HUES64 (cell line): ENCODE data around the gene SPDYE2. TPM values are rescaled to one million over a fixed set of nuclear protein-coding genes. Genes with fewer than 3 reads are reported as not detected.
"Not testable (repeated sequence)": the region's sequence is repeated elsewhere in the genome, so short reads cannot be mapped to it uniquely, and the experiment has no call there.

Experiments used
- H3K27ac ChIP-seq: 2 replicates; pipeline ENCODE4 v1.7.0; 2013; ENCODE audit warnings: low read depth, low read length, inconsistent platforms
- H3K27me3 ChIP-seq: 2 replicates; pipeline ENCODE4 v1.6.1; 2013; ENCODE audit warnings: mild to moderate bottlenecking, low read length; ENCODE audit not compliant: insufficient read depth
- H3K36me3 ChIP-seq: 2 replicates; pipeline ENCODE4 v1.6.1; 2013; ENCODE audit warnings: mild to moderate bottlenecking, low read length; ENCODE audit not compliant: insufficient read depth
- H3K4me1 ChIP-seq: 2 replicates; pipeline ENCODE4 v1.6.1; 2013; ENCODE audit warnings: mild to moderate bottlenecking, low read length, moderate library complexity; ENCODE audit not compliant: insufficient read depth
- H3K4me3 ChIP-seq: 2 replicates; pipeline ENCODE4 v1.5.1; 2013; ENCODE audit warnings: mild to moderate bottlenecking, low read length, moderate library complexity
- H3K9ac ChIP-seq: 2 replicates; pipeline ENCODE4 v1.6.1; 2013; ENCODE audit warnings: mild to moderate bottlenecking, low read depth, low read length
- H3K9me3 ChIP-seq: 2 replicates; pipeline ENCODE4 v1.6.1; 2013; ENCODE audit warnings: low read depth, low read length; ENCODE audit not compliant: insufficient read depth
- WGBS: fragments of 150-250, 120-280 bp; methylation state at CpG from one replicate; pipeline ENCODE4 v1.1.7; 2013; ENCODE audit warnings: missing lambda C conversion rate; 5-methylcytosine and 5-hydroxymethylcytosine counted together
- polyA plus RNA-seq, 2 experiments: library from polyadenylated mRNA; stranded (reverse); fragments of 50-300 nt; gene quantifications; one replicate each; pipeline ENCODE4 v1.2.3, GENCODE V29; 2013

SPDYE2 gene
- not detected for polyA plus RNA-seq (2013, experiment 1 of 2)
- polyA plus RNA-seq (2013, experiment 2 of 2) = not detected

GRCh38 chr7:102550808-102551422, at the start of gene SPDYE2:
TSS of gene SPDYE2 (plus strand) at chr7:102551226. CDS start at chr7:102553256, 2,030 bp downstream.
- H3K27ac ChIP-seq, H3K9ac ChIP-seq, H3K4me3 ChIP-seq, H3K27me3 ChIP-seq, H3K9me3 ChIP-seq, H3K36me3 ChIP-seq, H3K4me1 ChIP-seq: not testable (repeated sequence)
- WGBS = no CpG with 5 or more reads among the region's 6 CpGs

GRCh38 chr7:102503141-102503540, 47.9 kb upstream of the SPDYE2 start:
- not testable (repeated sequence) for H3K27ac ChIP-seq, H3K27me3 ChIP-seq, H3K36me3 ChIP-seq, H3K9me3 ChIP-seq, H3K4me1 ChIP-seq, H3K9ac ChIP-seq, H3K4me3 ChIP-seq
- no CpG with 5 or more reads among the region's 12 CpGs for WGBS

GRCh38 chr7:102505298-102506185, 45.5 kb upstream of the SPDYE2 start:
- not testable (repeated sequence) for H3K27me3 ChIP-seq, H3K4me3 ChIP-seq, H3K27ac ChIP-seq, H3K36me3 ChIP-seq, H3K4me1 ChIP-seq, H3K9ac ChIP-seq, H3K9me3 ChIP-seq
- WGBS = 69% methylated on average over 3 of the region's 24 CpGs

GRCh38 chr7:102507410-102508088, 43.5 kb upstream of the SPDYE2 start:
- H3K27ac ChIP-seq, H3K27me3 ChIP-seq, H3K4me1 ChIP-seq, H3K4me3 ChIP-seq, H3K9ac ChIP-seq, H3K36me3 ChIP-seq, H3K9me3 ChIP-seq: not testable (repeated sequence)
- no CpG with 5 or more reads among the region's 8 CpGs for WGBS

DNA sequence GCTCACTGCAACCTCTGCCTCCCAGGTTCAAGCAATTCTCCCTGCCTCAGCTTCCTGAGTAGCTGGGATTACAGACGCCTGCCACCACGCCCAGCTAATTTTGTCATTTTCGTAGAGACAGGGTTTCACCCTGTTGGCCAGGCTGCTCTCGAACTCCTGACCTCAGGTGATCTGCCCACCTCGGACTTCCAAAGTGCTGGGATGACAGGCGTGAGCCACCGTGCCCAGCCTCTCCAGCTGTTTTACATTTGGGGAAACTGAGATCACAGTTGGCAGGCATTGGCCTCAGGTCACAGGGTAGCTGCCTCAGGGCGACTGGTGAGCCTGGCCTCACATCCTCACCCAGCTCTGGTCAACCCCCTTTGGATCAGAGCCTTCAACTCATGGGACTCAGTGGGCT, 40.5 kb upstream of the SPDYE2 start:
- H3K9ac ChIP-seq, H3K4me3 ChIP-seq, H3K9me3 ChIP-seq, H3K27ac ChIP-seq, H3K36me3 ChIP-seq, H3K4me1 ChIP-seq, H3K27me3 ChIP-seq: not testable (repeated sequence)
- WGBS = 86% methylated on average over 5 of the region's 8 CpGs

GRCh38 chr7:102511860-102512522, 39.0 kb upstream of the SPDYE2 start:
- H3K9ac ChIP-seq, H3K4me3 ChIP-seq, H3K36me3 ChIP-seq, H3K27ac ChIP-seq, H3K27me3 ChIP-seq, H3K4me1 ChIP-seq, H3K9me3 ChIP-seq: not testable (repeated sequence)
- no CpG with 5 or more reads among the region's 30 CpGs for WGBS

DNA sequence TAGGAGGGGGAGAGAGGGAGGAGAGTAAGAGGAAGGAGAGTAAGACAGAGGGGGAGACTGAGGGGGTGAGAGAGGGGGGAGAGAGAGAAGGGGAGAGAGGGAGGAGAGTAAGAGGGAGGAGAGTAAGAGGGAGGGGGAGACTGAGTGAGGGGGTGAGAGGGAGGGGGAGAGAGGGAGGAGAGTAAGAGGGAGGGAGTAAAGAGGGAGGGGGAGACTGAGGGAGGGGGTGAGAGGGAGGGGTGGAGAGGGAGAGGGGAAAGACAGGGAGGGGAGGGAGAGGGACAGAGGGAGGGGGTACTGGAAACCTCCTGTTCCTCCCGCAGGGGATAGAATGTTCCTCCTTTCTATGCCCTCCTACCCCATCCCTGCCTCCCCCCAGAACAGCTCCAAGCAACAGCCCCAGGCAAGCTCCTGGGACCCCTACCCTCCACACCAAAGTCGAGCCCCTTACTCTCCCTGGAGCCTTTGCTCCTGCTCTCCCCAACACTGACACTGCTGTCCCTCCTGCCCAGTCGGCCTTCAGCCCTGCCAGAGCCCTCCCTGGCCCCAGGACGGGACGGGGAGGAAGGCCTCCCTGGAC, 38.3 kb upstream of the SPDYE2 start:
- not testable (repeated sequence) for H3K9ac ChIP-seq, H3K4me1 ChIP-seq, H3K36me3 ChIP-seq, H3K9me3 ChIP-seq, H3K27ac ChIP-seq, H3K27me3 ChIP-seq
- WGBS = 25% methylated on average over 2 of the region's 5 CpGs
- H3K4me3 ChIP-seq = peak overlapping the region; percentile 27; the same call in 1 of the 2 replicates

- H3K27me3 ChIP-seq, H3K36me3 ChIP-seq, H3K4me3 ChIP-seq, H3K27ac ChIP-seq, H3K4me1 ChIP-seq, H3K9me3 ChIP-seq, H3K9ac ChIP-seq: not testable (repeated sequence)
- WGBS = no CpG with 5 or more reads among the region's 15 CpGs
Observed at GRCh38 chr7:102514881-102515721, 35.9 kb upstream of the SPDYE2 start.

GRCh38 chr7:102515889-102516288, 35.1 kb upstream of the SPDYE2 start:
- H3K36me3 ChIP-seq, H3K9ac ChIP-seq, H3K27ac ChIP-seq, H3K27me3 ChIP-seq, H3K9me3 ChIP-seq, H3K4me1 ChIP-seq, H3K4me3 ChIP-seq: not testable (repeated sequence)
- no CpG with 5 or more reads among the region's 3 CpGs for WGBS

- no CpG with 5 or more reads among the region's 10 CpGs for WGBS
- not testable (repeated sequence) for H3K36me3 ChIP-seq, H3K4me3 ChIP-seq, H3K27me3 ChIP-seq, H3K9ac ChIP-seq, H3K4me1 ChIP-seq, H3K27ac ChIP-seq, H3K9me3 ChIP-seq
Observed at GRCh38 chr7:102516951-102517350, 34.1 kb upstream of the SPDYE2 start.
